A549 (cell line): ENCODE measurements around the gene SLC6A12. TPM values are rescaled to one million over a fixed set of nuclear protein-coding genes. Genes with fewer than 3 reads are reported as not detected.

ENCODE experiments used
- ATAC-seq, 2 experiments: fragments of 200-7000 bp in 1 of 2; fragments of >200 bp in 1 of 2; cut with Nextera tagmentation in 1 of 2; cut with Tn5 transposase in 1 of 2; 3 replicates each; pipeline versions ENCODE4 v1.8.0 to v1.9.1; 2018 to 2020; ENCODE audit warnings: mild to moderate bottlenecking in 1 of 2, moderate library complexity in 1 of 2
- CTCF ChIA-PET: fragments of 300-600 bp; sonication (Branson Sonifier 250); formaldehyde crosslinking; extraction: SDS; loops from one replicate; lab custom pipeline; 2021; ENCODE audit warnings: antibody characterized with exemption, inconsistent platforms; lab: Yijun Ruan, JAX
- POLR2A ChIA-PET: fragments of 350-600 bp; formaldehyde crosslinking; extraction: SDS; loops from one replicate; lab custom pipeline; 2021; ENCODE audit warnings: antibody characterized with exemption, inconsistent platforms; lab: Yijun Ruan, JAX
- DNase-seq, 2 experiments: peaks; one replicate each; pipeline versions ENCODE4 v3.0.0 to v3.0.0-alpha.2; 2011 to 2016; ENCODE audit warnings: low read depth in 1 of 2, low spot score in 1 of 2
- FAIRE-seq: peaks from 2 replicates; lab custom pipeline; 2011; peaks lifted over from hg19 to GRCh38; lab: Jason Lieb, UNC
- H3K27ac ChIP-seq, 2 experiments: fragments of >200 bp; sonication (Bioruptor Twin); formaldehyde crosslinking; 3 replicates each; pipeline ENCODE4 v1.5.1; 2016 to 2017
- H3K4me1 ChIP-seq: fragments of >200 bp; sonication (Bioruptor Twin); formaldehyde crosslinking; 3 replicates; pipeline ENCODE4 v1.6.1; 2016
- H3K4me2 ChIP-seq: fragments of >200 bp; sonication (Bioruptor Twin); formaldehyde crosslinking; 3 replicates; pipeline ENCODE4 v1.6.1; 2016
- H3K4me3 ChIP-seq: fragments of >200 bp; sonication (Bioruptor Twin); formaldehyde crosslinking; 3 replicates; pipeline ENCODE4 v1.5.1; 2016
- H3K9me3 ChIP-seq: fragments of >200 bp; sonication (Bioruptor Twin); formaldehyde crosslinking; 3 replicates; pipeline ENCODE4 v1.6.1; 2016
- CBX2 ChIP-seq: fragments of 200-600 bp; sonication (generic); IDR thresholded peaks from 2 replicates; pipeline ENCODE4 v1.6.1; 2016; ENCODE audit warnings: low read depth, mild to moderate bottlenecking, borderline replicate concordance
- E2F6 ChIP-seq: IDR thresholded peaks from 2 replicates; pipeline ENCODE4 v1.6.1; 2012; ENCODE audit warnings: low read depth, borderline replicate concordance
- EHMT2 ChIP-seq: fragments of 200-600 bp; sonication (generic); IDR thresholded peaks from 2 replicates; pipeline ENCODE4 v1.6.1; 2016; ENCODE audit warnings: antibody characterized with exemption, low read depth, mild to moderate bottlenecking, moderate library complexity
- EP300 ChIP-seq, 2 experiments: fragments of >200 bp; sonication (Bioruptor Twin); formaldehyde crosslinking; IDR thresholded peaks; 2 replicates in 1 of 2; 3 replicates in 1 of 2; pipeline ENCODE4 v1.6.1; 2016 to 2017
- GATA3 ChIP-seq: IDR thresholded peaks from 2 replicates; pipeline ENCODE4 v1.6.1; 2012; ENCODE audit warnings: borderline replicate concordance
- HDAC2 ChIP-seq: fragments of 200-600 bp; sonication (generic); IDR thresholded peaks from 2 replicates; pipeline ENCODE4 v1.6.1; 2016
- HMGXB4 ChIP-seq: fragments of 250-450 bp; sonication (Bioruptor Pico); IDR thresholded peaks from 2 replicates; pipeline ENCODE4 v1.5.0; 2021; ENCODE audit warnings: mild to moderate bottlenecking, moderate library complexity, borderline replicate concordance
- HOXA7 ChIP-seq: fragments of 250-450 bp; sonication (Bioruptor Pico); IDR thresholded peaks from 2 replicates; pipeline ENCODE4 v1.5.0; 2020; ENCODE audit warnings: mild to moderate bottlenecking, moderate library complexity
- JUN ChIP-seq, 2 experiments: fragments of >200 bp; sonication (Bioruptor Twin); formaldehyde crosslinking; IDR thresholded peaks; 2 replicates in 1 of 2; 3 replicates in 1 of 2; pipeline ENCODE4 v1.6.1; 2016 to 2017
- NFE2L2 ChIP-seq: fragments of 150-350 bp; conservative IDR thresholded peaks from 2 replicates; pipeline ENCODE4 v1.6.1; 2014; ENCODE audit warnings: low read length
- NPAS2 ChIP-seq: fragments of 250-450 bp; sonication (Bioruptor Pico); IDR thresholded peaks from 2 replicates; pipeline ENCODE4 v1.8.0; 2022; ENCODE audit warnings: mild to moderate bottlenecking, moderate library complexity, borderline replicate concordance
- RCOR1 ChIP-seq: fragments of 150-350 bp; IDR thresholded peaks from 2 replicates; pipeline ENCODE4 v1.6.1; 2014; ENCODE audit warnings: antibody characterized with exemption, low read length, low read depth
- TP53 ChIP-seq: fragments of 250-450 bp; sonication (Bioruptor Pico); IDR thresholded peaks from 2 replicates; pipeline ENCODE4 v1.5.0; 2021; ENCODE audit warnings: mild to moderate bottlenecking, moderate library complexity
- ZC3H11A ChIP-seq: fragments of 450-650 bp; IDR thresholded peaks from 2 replicates; pipeline ENCODE4 v1.6.1; 2014; ENCODE audit warnings: antibody characterized with exemption, mild to moderate bottlenecking
- WGBS: methylation state at CpG from one replicate; pipeline ENCODE4 v1.1.6; 2017; ENCODE audit errors: missing lambda C conversion rate; 5-methylcytosine and 5-hydroxymethylcytosine counted together
- polyA plus RNA-seq, 4 experiments: library from polyadenylated mRNA; depleted of rRNA in 3 of 4; stranded (reverse); fragments of >200 nt; fragmentation: RNase III in 1 of 4; extraction: RNeasy Plus Mini Kit Qiagen cat#74134 plus additional on column Dnase treatment in 1 of 4; gene quantifications; 2 replicates in 3 of 4; 3 replicates in 1 of 4; pipeline ENCODE4 v1.2.3, GENCODE V29; 2011 to 2017
- TF ChIP-seq, protein P1 (sequence below): fragments of 250-450 bp; sonication (Bioruptor Pico); IDR thresholded peaks from 2 replicates; pipeline ENCODE4 v1.5.0; 2020; ENCODE audit warnings: low read depth, mild to moderate bottlenecking, moderate library complexity
- TF ChIP-seq, protein P2 (sequence below): fragments of >200 bp; sonication (Bioruptor Twin); formaldehyde crosslinking; IDR thresholded peaks from 3 replicates; pipeline ENCODE4 v1.6.1; 2016

The SLC6A12 gene
- polyA plus RNA-seq, 2 of the 4 experiments (the other 2 are of a cell fraction) = 0.78 to 4.4 TPM

DNA sequence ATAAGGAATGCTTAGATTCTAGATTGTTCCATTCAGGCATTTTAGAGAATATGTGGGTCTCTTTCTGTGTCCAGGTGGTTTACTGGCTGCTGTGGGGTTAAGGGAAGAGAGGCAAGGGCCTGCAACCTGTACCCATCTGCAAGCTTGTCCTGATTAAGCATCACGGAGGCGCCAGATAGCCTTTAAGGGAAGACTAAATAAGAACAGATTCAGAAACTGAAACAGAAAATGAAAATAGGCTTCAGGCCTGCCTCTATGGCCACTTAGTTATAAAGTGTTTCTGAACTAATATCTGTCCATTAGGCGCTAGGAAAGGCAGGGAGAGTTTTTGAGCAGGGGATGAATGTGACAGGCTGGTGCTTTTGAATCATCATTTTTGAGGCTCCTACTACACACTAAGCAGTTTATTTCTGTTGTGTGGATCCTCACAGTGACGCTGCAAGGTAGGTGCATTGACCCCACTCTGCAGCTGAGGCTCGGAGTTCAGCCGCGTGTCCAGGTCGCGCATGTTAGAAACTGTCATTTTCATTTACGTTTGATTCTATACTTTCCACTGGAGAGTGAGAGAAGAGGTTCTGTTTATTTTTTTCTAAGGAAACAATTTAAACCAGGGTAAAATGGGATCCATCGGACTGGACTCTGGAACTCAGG is 47.4 kb downstream of the SLC6A12 start:
- no peak overlapping the region for H3K4me2 ChIP-seq
- CTCF ChIA-PET = interaction anchor here (0.6 to 1.4 kb wide), 2 partner anchors 14 to 15 kb away, joined by 3 to 8 read pairs; no protein-coding TSS in a partner anchor
- no peaks in the 10 kb centered on the region for H3K4me1 ChIP-seq
- no peak for ATAC-seq
- H3K4me3 ChIP-seq = no peak overlapping the region
- no peak overlapping the region for H3K27ac ChIP-seq
- WGBS = 81% methylated on average over 11 of the region's 11 CpGs
- no peak for TF ChIP-seq RCOR1
- TF ChIP-seq, all 56 proteins: peak for 0
- FAIRE-seq (no peak), DNase-seq (no peak)
- H3K9me3 ChIP-seq = no peaks in the 10 kb centered on the region
- POLR2A ChIA-PET = no interaction called here

DNA sequence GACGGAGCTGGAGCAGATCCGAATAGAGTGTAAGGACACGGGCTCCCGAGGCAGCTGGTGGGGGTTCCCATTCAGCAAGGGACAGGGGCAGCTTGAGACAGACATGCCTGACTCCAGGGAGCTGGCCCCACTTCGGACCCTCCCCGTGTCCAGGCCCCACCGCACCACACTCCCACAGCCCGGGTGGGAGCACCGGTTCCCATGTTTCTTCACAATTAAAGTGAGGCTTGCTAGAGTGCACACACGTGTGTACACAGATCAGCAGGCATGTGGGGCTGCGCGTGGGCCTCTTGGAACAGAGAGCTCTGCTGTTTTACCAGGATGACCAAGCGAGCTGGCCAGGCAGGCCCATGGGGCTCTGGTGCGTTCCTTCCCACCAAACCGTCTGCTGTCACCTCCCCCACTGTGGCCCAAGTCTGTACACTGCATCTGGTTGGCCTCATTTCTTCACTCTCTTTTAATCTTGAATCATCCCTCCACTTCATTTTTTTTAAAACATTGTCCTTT is 48.0 kb downstream of the SLC6A12 start:
- Histone ChIP-seq H3K9me3 (no peaks in the 10 kb centered on the region), H3K4me2 (no peak overlapping the region), H3K4me1 (no peaks in the 10 kb centered on the region), H3K27ac (no peak overlapping the region), H3K4me3 (no peak overlapping the region)
- no peak for FAIRE-seq
- ATAC-seq = no peak
- POLR2A ChIA-PET = no interaction called here
- no peak for DNase-seq
- 70% methylated on average over 15 of the region's 15 CpGs for WGBS
- CTCF ChIA-PET = interaction anchor here (0.7 to 1.6 kb wide), 3 partner anchors 8 to 13 kb away, joined by 3 to 8 read pairs (median 3); no protein-coding TSS in a partner anchor
- no peak for TF ChIP-seq E2F6
- TF ChIP-seq, all 56 proteins: peak for 0

DNA sequence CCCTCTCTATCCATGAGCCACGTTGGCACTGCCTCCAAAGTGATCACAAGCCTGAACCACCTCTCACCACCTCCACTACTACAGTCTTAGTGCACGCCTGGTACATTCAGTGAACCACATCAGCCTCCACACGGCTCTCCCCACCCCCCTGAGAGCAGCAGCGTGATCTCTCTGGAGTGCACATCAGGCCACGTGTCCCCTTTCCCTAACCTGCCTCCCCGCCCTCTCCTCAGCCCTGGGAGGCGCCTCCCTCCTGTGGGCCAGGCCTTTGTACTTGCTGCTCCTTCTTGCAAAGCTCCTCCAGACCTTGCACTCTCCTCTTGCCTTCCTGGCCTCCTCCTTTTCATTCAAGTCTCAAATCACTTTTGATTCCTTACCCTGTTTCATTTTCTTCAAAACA is 49.8 kb downstream of the SLC6A12 start:
- no peaks in the 10 kb centered on the region for H3K9me3 ChIP-seq
- TF ChIP-seq ZC3H11A (no peak), GATA3 (no peak), HOXA7 (CRISPR knock-in tag) (no peak), JUN (IDR thresholded peaks at IDR 0.05) (no peak), NPAS2 (no peak), HMGXB4 (no peak), CBX2 (no peak), TP53 (no peak), RCOR1 (no peak), EHMT2 (no peak), NFE2L2 (no peak), EP300 (IDR thresholded peaks at IDR 0.05) (no peak), HDAC2 (no peak)
- TF ChIP-seq, protein P1, sequence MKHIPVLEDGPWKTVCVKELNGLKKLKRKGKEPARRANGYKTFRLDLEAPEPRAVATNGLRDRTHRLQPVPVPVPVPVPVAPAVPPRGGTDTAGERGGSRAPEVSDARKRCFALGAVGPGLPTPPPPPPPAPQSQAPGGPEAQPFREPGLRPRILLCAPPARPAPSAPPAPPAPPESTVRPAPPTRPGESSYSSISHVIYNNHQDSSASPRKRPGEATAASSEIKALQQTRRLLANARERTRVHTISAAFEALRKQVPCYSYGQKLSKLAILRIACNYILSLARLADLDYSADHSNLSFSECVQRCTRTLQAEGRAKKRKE (CRISPR knock-in tag) = no peak
- TF ChIP-seq, protein P2, sequence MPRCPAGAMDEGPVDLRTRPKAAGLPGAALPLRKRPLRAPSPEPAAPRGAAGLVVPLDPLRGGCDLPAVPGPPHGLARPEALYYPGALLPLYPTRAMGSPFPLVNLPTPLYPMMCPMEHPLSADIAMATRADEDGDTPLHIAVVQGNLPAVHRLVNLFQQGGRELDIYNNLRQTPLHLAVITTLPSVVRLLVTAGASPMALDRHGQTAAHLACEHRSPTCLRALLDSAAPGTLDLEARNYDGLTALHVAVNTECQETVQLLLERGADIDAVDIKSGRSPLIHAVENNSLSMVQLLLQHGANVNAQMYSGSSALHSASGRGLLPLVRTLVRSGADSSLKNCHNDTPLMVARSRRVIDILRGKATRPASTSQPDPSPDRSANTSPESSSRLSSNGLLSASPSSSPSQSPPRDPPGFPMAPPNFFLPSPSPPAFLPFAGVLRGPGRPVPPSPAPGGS = no peak
- no peak overlapping the region for H3K27ac ChIP-seq
- ChIA-PET CTCF (interaction anchor here (1.0 to 1.2 kb wide), 3 partner anchors 11 to 34 kb away, joined by 3 to 6 read pairs (median 4); no protein-coding TSS in a partner anchor), POLR2A (no interaction called here)
- ATAC-seq (no peak), DNase-seq (no peak), FAIRE-seq (no peak)
- no peak overlapping the region for H3K4me3 ChIP-seq
- 56% methylated on average over 7 of the region's 7 CpGs for WGBS
- H3K4me1 ChIP-seq = no peaks in the 10 kb centered on the region
- no peak overlapping the region for H3K4me2 ChIP-seq
